Measurements from ENCODE around the gene TRIM71. TPM values are rescaled to one million over a fixed set of nuclear protein-coding genes. Genes with fewer than 3 reads are reported as not detected.

TRIM71 gene
- total RNA-seq, 1 experiment from 2014 or later = 376 TPM

DNA sequence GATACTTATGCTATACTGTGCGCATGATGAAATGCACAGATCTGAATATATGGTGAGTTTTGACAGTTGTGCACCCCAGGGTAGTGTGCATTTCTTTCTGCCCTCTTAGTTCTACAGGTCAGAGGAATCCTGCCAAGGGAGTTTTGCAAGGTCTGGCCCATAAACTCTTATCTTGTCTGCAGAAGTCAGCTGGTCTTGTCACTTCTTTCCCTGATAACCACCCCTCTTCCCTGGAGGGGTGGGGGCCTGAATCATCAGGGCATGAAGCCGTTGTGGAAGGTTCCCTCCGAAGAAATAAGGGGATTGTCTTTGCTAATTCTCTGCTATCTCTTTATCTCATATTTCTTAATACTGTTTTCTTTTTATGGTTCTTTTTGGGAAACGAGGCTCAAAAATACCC, 30.4 kb downstream of the TRIM71 start:
- H4K8ac ChIP-seq (replicated peaks; ENCODE audit: insufficient read length, low read depth, low read length) = no peak overlapping the region
- H2BK15ac ChIP-seq (ENCODE audit: low read depth, low read length) = no peak overlapping the region
- peaks cover 5% of the 10 kb centered on the region for H3K23me2 ChIP-seq (ENCODE audit: insufficient read length, low read depth, low read length, poor library complexity, severe bottlenecking)
- H3K56ac ChIP-seq (ENCODE audit: insufficient read length, low read depth, low read length) = no peak overlapping the region
- peaks cover 87% of the 10 kb centered on the region for H3K79me2 ChIP-seq (ENCODE audit: insufficient read depth, low read length)
- H2AK5ac ChIP-seq (ENCODE audit: insufficient read length, low read length) = no peak overlapping the region
- no peak overlapping the region for H3K23ac ChIP-seq (ENCODE audit: insufficient read length, low read depth, low read length)
- Mint-ChIP-seq H3K36me3 (ENCODE audit: insufficient read depth in 1 of 3, low read depth in 3 of 3) (peaks cover 0 to 36% (median 20%) of the 10 kb centered on the region in 3 experiments; a peak in 6 of 7 replicates), H3K4me3 (peak overlapping the region; percentile 34 to 41), H3K9me3 (no peaks in the 10 kb centered on the region), H3K27me3 (ENCODE audit: low read depth) (no peaks in the 10 kb centered on the region; the same call in 1 of the 2 replicates), H3K4me1 (peaks cover 85 to 94% of the 10 kb centered on the region in 2 experiments), H3K27ac (peak overlapping the region; percentile 76 to 95 (median 90))
- H4K5ac ChIP-seq (ENCODE audit: insufficient read length, low read depth, low read length) = no peak overlapping the region
- peaks cover 5% of the 10 kb centered on the region for H3K79me1 ChIP-seq (ENCODE audit: insufficient read depth, low read depth, low read length, poor library complexity, severe bottlenecking)
- peak overlapping the region; percentile 34 for H3K4me2 ChIP-seq (ENCODE audit: insufficient read depth, insufficient read length, low read length)
- H4K20me1 ChIP-seq (ENCODE audit: control insufficient read depth, insufficient read depth, insufficient read length) = no peaks in the 10 kb centered on the region
- WGBS (ENCODE audit: extremely low coverage, insufficient read length, low lambda C conversion rate) = no CpG with 5 or more reads among the region's 4 CpGs
- H3K27ac ChIP-seq (ENCODE audit: insufficient read length, low read depth, low read length) = no peak overlapping the region
- H3K4ac ChIP-seq (ENCODE audit: low read depth, low read length) = no peak overlapping the region
- no peaks in the 10 kb centered on the region for H3K9me3 ChIP-seq (ENCODE audit: control insufficient read depth, low read depth, low read length)
- no peak overlapping the region for H2BK20ac ChIP-seq (ENCODE audit: low read depth, low read length, poor library complexity, severe bottlenecking)
- TF ChIP-seq, protein P1, sequence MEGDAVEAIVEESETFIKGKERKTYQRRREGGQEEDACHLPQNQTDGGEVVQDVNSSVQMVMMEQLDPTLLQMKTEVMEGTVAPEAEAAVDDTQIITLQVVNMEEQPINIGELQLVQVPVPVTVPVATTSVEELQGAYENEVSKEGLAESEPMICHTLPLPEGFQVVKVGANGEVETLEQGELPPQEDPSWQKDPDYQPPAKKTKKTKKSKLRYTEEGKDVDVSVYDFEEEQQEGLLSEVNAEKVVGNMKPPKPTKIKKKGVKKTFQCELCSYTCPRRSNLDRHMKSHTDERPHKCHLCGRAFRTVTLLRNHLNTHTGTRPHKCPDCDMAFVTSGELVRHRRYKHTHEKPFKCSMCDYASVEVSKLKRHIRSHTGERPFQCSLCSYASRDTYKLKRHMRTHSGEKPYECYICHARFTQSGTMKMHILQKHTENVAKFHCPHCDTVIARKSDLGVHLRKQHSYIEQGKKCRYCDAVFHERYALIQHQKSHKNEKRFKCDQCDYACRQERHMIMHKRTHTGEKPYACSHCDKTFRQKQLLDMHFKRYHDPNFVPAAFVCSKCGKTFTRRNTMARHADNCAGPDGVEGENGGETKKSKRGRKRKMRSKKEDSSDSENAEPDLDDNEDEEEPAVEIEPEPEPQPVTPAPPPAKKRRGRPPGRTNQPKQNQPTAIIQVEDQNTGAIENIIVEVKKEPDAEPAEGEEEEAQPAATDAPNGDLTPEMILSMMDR (conservative IDR thresholded peaks at IDR 0.05) = no peak
- H2BK12ac ChIP-seq (ENCODE audit: insufficient read length, low read depth, low read length) = no peak overlapping the region
- H3K4me1 ChIP-seq (ENCODE audit: insufficient read depth, low read length) = peaks cover 48% of the 10 kb centered on the region
- peak overlapping the region; percentile 34 for H3K9ac ChIP-seq (ENCODE audit: extremely low read depth, insufficient read length, low read length)
- H3T11ph ChIP-seq (ENCODE audit: low read length) = no peak overlapping the region
- no peak for DNase-seq
- no peak overlapping the region for H2BK5ac ChIP-seq (ENCODE audit: insufficient read length, low read length)
- no peak overlapping the region for H4K91ac ChIP-seq (ENCODE audit: insufficient read length, low read depth, low read length)
- no peaks in the 10 kb centered on the region for H3K27me3 ChIP-seq (ENCODE audit: insufficient read depth, low read length)
- no peak overlapping the region for H3K14ac ChIP-seq (ENCODE audit: insufficient read depth, low read length)
- H2BK120ac ChIP-seq (ENCODE audit: low read depth, low read length, poor library complexity, severe bottlenecking) = no peak overlapping the region
- H3K18ac ChIP-seq (ENCODE audit: insufficient read length, low read depth, low read length) = no peak overlapping the region
- no peak overlapping the region for H2AFZ ChIP-seq (ENCODE audit: low read length)
